ENCODE results near the gene SLC35F1.

Gene SLC35F1

DNA sequence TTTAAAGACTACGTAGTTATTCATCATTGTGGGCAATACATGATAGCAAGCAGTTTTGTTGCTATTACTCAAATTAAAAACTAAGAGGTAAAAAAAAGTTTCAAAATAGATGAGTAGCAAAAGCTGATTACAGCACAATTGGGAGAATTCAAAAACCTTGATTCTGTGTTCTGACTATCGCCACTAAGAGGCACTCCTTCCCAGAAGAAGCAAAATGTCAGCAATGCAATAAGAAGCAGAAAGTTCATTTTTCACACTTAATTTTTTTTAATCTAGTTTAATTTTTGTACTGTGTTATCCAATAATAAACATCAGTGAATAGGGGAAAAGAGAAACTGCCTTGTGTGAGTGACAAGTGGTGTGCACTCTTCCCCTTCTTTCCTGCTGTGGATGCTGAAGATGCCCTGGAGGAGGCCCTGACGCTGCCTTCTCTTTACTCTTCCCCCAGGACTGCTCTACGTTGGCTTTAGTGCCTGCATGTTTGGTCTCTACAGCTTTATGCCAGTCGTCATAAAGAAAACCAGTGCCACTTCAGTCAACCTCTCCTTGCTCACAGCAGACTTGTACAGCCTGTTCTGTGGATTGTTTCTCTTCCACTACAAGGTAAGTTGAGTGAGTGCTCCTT lies 377.8 kb downstream of the SLC35F1 start:
- DNase-seq: no peak

- DNase-seq: no peak
Measured at GRCh38 chr6:118285791-118286190, 378.7 kb downstream of the SLC35F1 start.

- DNase-seq: no peak
Measured at GRCh38 chr6:118288355-118289124, 381.5 kb downstream of the SLC35F1 start.

DNA sequence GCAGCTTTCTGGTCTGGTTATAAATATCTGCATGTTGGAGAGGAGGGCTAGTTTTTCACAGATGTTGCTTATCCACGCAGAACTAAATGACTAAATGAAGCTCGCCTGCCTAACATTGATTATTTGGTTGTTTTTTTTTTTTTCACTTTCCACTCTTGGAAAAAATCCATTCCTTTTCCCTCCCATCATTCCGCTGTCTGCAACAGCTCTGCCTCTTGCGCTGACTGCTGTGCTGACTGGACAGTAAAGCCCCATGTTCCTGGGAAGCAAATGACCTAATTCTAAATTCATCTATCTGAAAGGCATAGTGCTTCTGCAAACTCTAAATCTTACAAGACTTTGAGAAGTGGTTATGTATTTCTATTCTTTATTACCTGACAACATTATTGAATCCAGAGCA lies 385.5 kb downstream of the SLC35F1 start:
- no peak for DNase-seq

- no peak for DNase-seq
Measured at GRCh38 chr6:118294906-118295305, 387.8 kb downstream of the SLC35F1 start.

DNA sequence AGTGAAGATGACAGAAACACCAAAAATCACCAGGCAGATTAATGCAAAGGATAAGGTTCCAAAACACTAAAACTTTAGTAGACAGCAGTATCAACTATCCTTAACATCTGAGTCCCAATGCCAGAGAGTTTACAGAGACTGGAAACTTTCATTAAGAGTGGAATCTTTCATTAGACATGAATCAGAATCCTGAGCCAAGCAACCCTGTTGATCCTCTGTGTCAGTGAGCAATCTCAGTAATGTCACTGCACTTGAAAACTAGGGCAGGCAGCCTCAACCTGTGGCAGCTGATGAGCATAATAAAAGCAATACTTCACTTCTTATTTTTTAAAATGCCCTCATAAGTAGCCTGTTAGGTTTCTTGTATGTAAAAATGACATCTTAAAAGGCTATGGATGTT lies 388.3 kb downstream of the SLC35F1 start:
- no peak for DNase-seq

GRCh38 chr6:118296129-118296901 lies 389.3 kb downstream of the SLC35F1 start:
- no peak for DNase-seq

- no peak for DNase-seq
Measured at GRCh38 chr6:118297821-118298220, 390.8 kb downstream of the SLC35F1 start.

- DNase-seq: no peak
Measured at GRCh38 chr6:118298476-118299427, 391.7 kb downstream of the SLC35F1 start.

DNA sequence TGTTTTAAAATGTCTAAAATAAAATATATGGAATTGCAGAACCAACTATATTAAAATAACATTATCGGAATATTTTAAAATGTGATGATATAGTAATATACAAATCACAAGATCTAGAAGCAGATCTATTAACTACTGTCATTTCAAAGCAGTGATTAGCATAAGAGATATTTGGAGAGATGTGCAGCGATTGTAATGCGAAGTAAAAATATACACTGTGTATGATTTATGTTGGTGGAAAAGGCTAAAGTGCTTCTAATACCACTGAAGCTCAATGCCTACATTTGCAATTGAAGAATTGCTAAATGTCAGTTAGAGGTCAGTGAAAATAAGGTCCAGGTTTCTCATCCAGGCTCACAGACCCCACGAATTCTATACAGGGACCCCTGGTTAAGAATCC lies 392.4 kb downstream of the SLC35F1 start:
- no peak for DNase-seq

DNA sequence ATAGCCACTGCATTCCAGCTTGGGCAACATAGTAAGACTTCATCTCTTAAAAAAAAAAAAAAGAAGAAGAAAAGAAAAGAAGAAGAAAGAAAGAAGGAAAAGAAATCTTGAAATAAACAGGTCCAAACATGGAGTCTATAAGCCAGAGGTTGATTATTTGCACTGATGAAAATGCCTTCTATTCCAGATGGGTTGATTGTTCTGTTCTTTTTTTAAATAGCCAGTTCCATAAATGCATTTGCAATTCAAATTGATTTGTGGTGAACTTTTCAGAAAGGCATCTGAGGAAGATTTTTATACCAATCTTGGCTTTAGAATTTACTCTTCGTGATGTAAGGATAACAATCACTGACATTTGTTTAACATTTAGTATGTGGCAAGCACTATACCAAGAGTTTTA lies 397.3 kb downstream of the SLC35F1 start:
- no peak for DNase-seq

GRCh38 chr6:118305081-118305480 lies 398.0 kb downstream of the SLC35F1 start:
- DNase-seq: no peak

GRCh38 chr6:118306392-118307238 lies 399.6 kb downstream of the SLC35F1 start:
- no peak for DNase-seq

- DNase-seq: no peak
Measured at GRCh38 chr6:118307581-118307980, 400.5 kb downstream of the SLC35F1 start.

GRCh38 chr6:118309337-118310093 lies 402.5 kb downstream of the SLC35F1 start:
- DNase-seq: no peak

DNA sequence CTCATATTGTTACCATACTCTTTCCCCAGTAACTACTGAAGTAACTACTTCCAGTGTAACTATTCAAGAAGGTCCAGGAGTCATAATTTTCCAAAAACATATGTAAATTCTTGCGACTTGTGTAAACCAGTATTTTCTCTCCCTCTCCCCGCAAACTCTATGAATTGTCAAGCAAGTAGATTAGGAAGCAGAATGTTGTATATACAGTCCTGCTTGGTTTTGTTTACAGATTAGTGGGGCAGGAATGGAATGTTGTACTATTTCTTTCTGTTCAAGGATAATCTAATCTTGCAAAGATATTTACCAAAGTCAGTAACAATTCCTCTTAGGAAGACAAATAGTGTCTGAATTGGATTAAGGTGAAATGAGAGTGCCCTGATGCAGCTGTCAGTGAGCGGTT lies 406.1 kb downstream of the SLC35F1 start:
- DNase-seq: no peak

DNA sequence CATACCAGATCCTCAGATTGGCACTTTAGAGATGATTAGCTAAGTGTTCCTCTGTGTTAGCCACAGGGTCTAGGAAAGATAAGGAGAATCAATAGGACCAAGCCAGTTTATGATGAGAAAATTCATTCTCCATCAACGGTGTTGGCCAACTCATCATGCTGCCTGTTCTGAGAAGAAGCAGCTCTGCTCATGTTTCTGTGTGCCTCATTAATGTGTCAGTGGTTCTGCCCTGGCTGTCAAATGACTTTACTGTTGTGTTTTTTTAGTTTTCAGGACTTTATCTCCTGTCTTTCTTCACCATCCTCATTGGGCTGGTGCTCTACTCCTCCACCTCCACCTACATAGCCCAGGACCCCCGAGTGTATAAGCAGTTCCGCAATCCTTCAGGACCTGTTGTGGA lies 406.7 kb downstream of the SLC35F1 start:
- no peak for DNase-seq

DNA sequence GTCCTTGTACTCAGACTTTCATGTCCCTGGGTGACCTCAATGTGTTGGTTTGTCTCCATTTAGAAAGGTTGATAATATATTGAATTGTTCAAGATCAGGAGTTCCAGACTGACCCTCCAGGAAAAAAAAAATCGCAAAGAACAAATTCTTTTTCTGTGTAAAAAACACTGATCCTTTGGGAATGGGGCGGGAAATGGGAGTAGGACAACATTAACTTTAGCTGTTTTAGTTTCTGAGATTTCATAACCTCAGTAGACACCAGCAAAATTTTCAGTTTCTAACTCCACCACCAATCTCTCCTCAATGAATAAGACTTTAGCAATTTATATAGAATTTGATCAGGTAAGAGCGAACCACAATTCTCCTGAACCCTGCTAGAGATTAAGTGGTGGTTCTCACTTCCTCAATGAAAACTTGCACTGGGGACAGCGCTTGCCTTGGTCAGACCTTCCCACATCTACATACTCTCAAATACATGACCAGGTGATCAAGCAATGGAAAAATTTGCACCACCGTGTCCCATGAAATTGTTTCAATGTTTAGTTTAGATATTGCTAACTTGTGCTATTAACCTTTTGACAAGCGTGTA lies 409.8 kb downstream of the SLC35F1 start:
- no peak for DNase-seq

- no peak for DNase-seq
Measured at GRCh38 chr6:118317581-118318563, 410.8 kb downstream of the SLC35F1 start.
